HEK293 (cell line): ENCODE results near the gene MAML2.

Source experiments
- CTCF ChIA-PET: fragments of 350-600 bp; formaldehyde crosslinking; extraction: SDS; loops from one replicate; lab custom pipeline; 2021; ENCODE audit warnings: antibody characterized with exemption; lab: Yijun Ruan, JAX
- POLR2A ChIA-PET: fragments of 300-600 bp; formaldehyde crosslinking; extraction: SDS; loops from one replicate; lab custom pipeline; 2020; ENCODE audit warnings: antibody characterized with exemption, inconsistent platforms; lab: Yijun Ruan, JAX
- H3K27ac ChIP-seq: fragments of 200-500 bp; sonication (Bioruptor generic); 2 replicates; pipeline ENCODE4 v1.5.1; 2014; ENCODE audit warnings: low read depth, low read length, control low read depth, inconsistent platforms; ENCODE audit errors: extremely low read depth
- H3K36me3 ChIP-seq, 2 experiments: fragments of 200-500 bp in 1 of 2; sonication (Bioruptor generic) in 1 of 2; 1 replicate in 1 of 2; 2 replicates in 1 of 2; pipeline ENCODE4 v1.5.1; 2014 to 2017; ENCODE audit warnings: inconsistent platforms in 2 of 2, low read length in 2 of 2; ENCODE audit not compliant: control insufficient read depth in 2 of 2, insufficient read depth in 1 of 2
- H3K4me1 ChIP-seq: fragments of 200-500 bp; sonication (Bioruptor generic); 2 replicates; pipeline ENCODE4 v1.5.1; 2014; ENCODE audit warnings: mild to moderate bottlenecking, low read length, inconsistent platforms; ENCODE audit not compliant: control insufficient read depth, insufficient read depth
- H3K4me3 ChIP-seq: 2 replicates; pipeline ENCODE4 v1.5.1; 2011; ENCODE audit warnings: low read depth, mild to moderate bottlenecking, control low read depth, low read length, moderate library complexity
- H3K9me3 ChIP-seq: fragments of 200-500 bp; sonication (Bioruptor generic); 2 replicates; pipeline ENCODE4 v1.5.1; 2014; ENCODE audit warnings: low read depth, low read length, inconsistent platforms; ENCODE audit not compliant: control insufficient read depth, insufficient read depth
- KLF16 ChIP-seq: fragments of 450-650 bp; formaldehyde crosslinking; IDR thresholded peaks from 2 replicates; pipeline ENCODE4 v1.5.1; 2017; ENCODE audit warnings: missing biosample characterization, missing genetic modification characterization
- MYNN ChIP-seq: fragments of 450-650 bp; formaldehyde crosslinking; IDR thresholded peaks from 2 replicates; pipeline ENCODE4 v1.5.1; 2016; ENCODE audit warnings: missing biosample characterization, missing genetic modification characterization, borderline replicate concordance
- PRDM2 ChIP-seq: fragments of 450-650 bp; formaldehyde crosslinking; IDR thresholded peaks from 2 replicates; pipeline ENCODE4 v1.5.1; 2016; ENCODE audit warnings: missing biosample characterization, missing genetic modification characterization, borderline replicate concordance
- RBAK ChIP-seq: fragments of 450-650 bp; formaldehyde crosslinking; IDR thresholded peaks from 2 replicates; pipeline ENCODE4 v1.5.1; 2016; ENCODE audit warnings: missing biosample characterization, missing genetic modification characterization
- REPIN1 ChIP-seq: fragments of 450-650 bp; formaldehyde crosslinking; IDR thresholded peaks from 2 replicates; pipeline ENCODE4 v1.5.1; 2017; ENCODE audit warnings: missing biosample characterization, missing genetic modification characterization, low read depth
- SP2 ChIP-seq: fragments of 450-650 bp; formaldehyde crosslinking; IDR thresholded peaks from 2 replicates; pipeline ENCODE4 v1.5.1; 2016; ENCODE audit warnings: missing biosample characterization, missing genetic modification characterization
- ZFP37 ChIP-seq: fragments of 450-650 bp; formaldehyde crosslinking; IDR thresholded peaks from 2 replicates; pipeline ENCODE4 v1.5.1; 2016; ENCODE audit warnings: missing biosample characterization, missing genetic modification characterization
- ZNF10 ChIP-seq: fragments of 450-650 bp; formaldehyde crosslinking; IDR thresholded peaks from 2 replicates; pipeline ENCODE4 v1.5.1; 2017; ENCODE audit warnings: missing biosample characterization, missing genetic modification characterization
- ZNF138 ChIP-seq: fragments of 450-650 bp; formaldehyde crosslinking; IDR thresholded peaks from 2 replicates; pipeline ENCODE4 v1.5.1; 2016; ENCODE audit warnings: missing biosample characterization, missing genetic modification characterization, borderline replicate concordance
- ZNF26 ChIP-seq: fragments of 450-650 bp; formaldehyde crosslinking; IDR thresholded peaks from 2 replicates; pipeline ENCODE4 v1.5.1; 2016; ENCODE audit warnings: missing biosample characterization, missing genetic modification characterization
- ZNF274 ChIP-seq, 2 experiments: fragments of 200-500 bp in 1 of 2; fragments of 450-650 bp in 1 of 2; sonication (Bioruptor generic) in 1 of 2; formaldehyde crosslinking in 1 of 2; IDR thresholded peaks; 2 replicates each; pipeline versions ENCODE4 v1.5.1 to v1.6.1; 2014 to 2016; ENCODE audit warnings: borderline replicate concordance in 1 of 2, inconsistent platforms in 1 of 2, low read length in 1 of 2, missing biosample characterization in 1 of 2, missing genetic modification characterization in 1 of 2
- ZNF292 ChIP-seq: fragments of 450-650 bp; formaldehyde crosslinking; IDR thresholded peaks from 2 replicates; pipeline ENCODE4 v1.5.1; 2016; ENCODE audit warnings: low read depth, missing biosample characterization, missing genetic modification characterization, borderline replicate concordance
- ZNF341 ChIP-seq: fragments of 450-650 bp; formaldehyde crosslinking; IDR thresholded peaks from 2 replicates; pipeline ENCODE4; 2016; ENCODE audit warnings: low read depth, missing biosample characterization, missing genetic modification characterization
- ZNF426 ChIP-seq: fragments of 450-650 bp; formaldehyde crosslinking; IDR thresholded peaks from 2 replicates; pipeline ENCODE4 v1.5.1; 2017; ENCODE audit warnings: missing biosample characterization, missing genetic modification characterization, mild to moderate bottlenecking, inconsistent platforms, moderate library complexity
- ZNF473 ChIP-seq: fragments of 450-650 bp; formaldehyde crosslinking; IDR thresholded peaks from 2 replicates; pipeline ENCODE4 v1.5.1; 2017; ENCODE audit warnings: missing biosample characterization, missing genetic modification characterization
- ZNF514 ChIP-seq: fragments of 450-650 bp; formaldehyde crosslinking; IDR thresholded peaks from 2 replicates; pipeline ENCODE4 v1.5.1; 2016; ENCODE audit warnings: missing biosample characterization, missing genetic modification characterization
- ZNF549 ChIP-seq: fragments of 450-650 bp; IDR thresholded peaks from 2 replicates; pipeline ENCODE4 v1.5.1; 2018; ENCODE audit warnings: missing biosample characterization, missing genetic modification characterization, mild to moderate bottlenecking, inconsistent platforms, moderate library complexity
- ZNF596 ChIP-seq: fragments of 450-650 bp; IDR thresholded peaks from 2 replicates; pipeline ENCODE4 v1.5.0; 2018; ENCODE audit warnings: missing biosample characterization, mild to moderate bottlenecking, missing genetic modification characterization, moderate library complexity
- ZNF626 ChIP-seq: fragments of 450-650 bp; sonication (Bioruptor Pico); formaldehyde crosslinking; IDR thresholded peaks from 2 replicates; pipeline ENCODE4 v1.5.1; 2018; ENCODE audit warnings: missing biosample characterization, missing genetic modification characterization, inconsistent platforms
- ZNF654 ChIP-seq: fragments of 450-650 bp; formaldehyde crosslinking; IDR thresholded peaks from 2 replicates; pipeline ENCODE4 v1.5.1; 2016; ENCODE audit warnings: low read depth, missing biosample characterization, missing genetic modification characterization
- ZNF670 ChIP-seq: fragments of 450-650 bp; formaldehyde crosslinking; IDR thresholded peaks from 2 replicates; pipeline ENCODE4 v1.5.1; 2016; ENCODE audit warnings: missing biosample characterization, missing genetic modification characterization, low read depth
- ZNF837 ChIP-seq: fragments of 450-650 bp; formaldehyde crosslinking; IDR thresholded peaks from 2 replicates; pipeline ENCODE4 v1.5.1; 2016; ENCODE audit warnings: missing biosample characterization, missing genetic modification characterization

MAML2 gene

GRCh38 chr11:95939091-95939490 is 403.9 kb downstream of the MAML2 start (continued):
- no peak for TF ChIP-seq PRDM2 (tag by site-specific recombination)
- TF ChIP-seq ZNF426 (tag by site-specific recombination), result no peak
- TF ChIP-seq ZNF670, result no peak
- TF ChIP-seq ZFP37, result no peak
- no peak for TF ChIP-seq ZNF26 (tag by site-specific recombination)
- TF ChIP-seq ZNF292 (tag by site-specific recombination), result no peak

DNA sequence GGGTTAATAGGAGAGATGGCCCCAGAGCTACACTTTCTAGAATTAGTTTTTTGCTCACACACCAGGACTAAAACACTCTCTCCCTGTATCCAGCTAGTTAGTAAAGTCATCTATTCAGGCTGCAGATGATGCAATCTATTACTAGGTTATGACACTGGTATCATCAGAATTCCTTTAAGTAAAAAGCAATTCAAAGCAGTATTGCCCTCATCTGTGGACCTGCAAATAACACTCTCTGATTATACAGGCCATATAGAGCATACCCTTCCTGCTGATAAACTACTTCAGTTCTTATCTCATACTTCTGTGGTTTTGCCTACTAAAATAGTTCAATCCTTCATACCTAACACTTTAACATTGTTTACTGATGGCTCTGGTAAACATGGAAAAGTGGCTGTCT is 405.6 kb downstream of the MAML2 start:
- ChIA-PET CTCF (no interaction called here), POLR2A (no interaction called here)
- Histone ChIP-seq H3K27ac (no peak overlapping the region), H3K9me3 (no peaks in the 10 kb centered on the region), H3K4me1 (no peaks in the 10 kb centered on the region)
- no peak for TF ChIP-seq ZNF138
- TF ChIP-seq ZNF654 (tag by site-specific recombination), result no peak
- no peak for TF ChIP-seq KLF16 (tag by site-specific recombination)
- no peak for TF ChIP-seq ZNF274 (IDR thresholded peaks at IDR 0.05; ENCODE audit: low read length)
- TF ChIP-seq ZNF274 (tag by site-specific recombination; IDR thresholded peaks at IDR 0.05; ENCODE audit: borderline replicate concordance), result no peak
- TF ChIP-seq ZNF596, result no peak
- TF ChIP-seq ZNF473 (tag by site-specific recombination), result no peak
- TF ChIP-seq ZNF626 (tag by site-specific recombination), result no peak
- TF ChIP-seq ZNF549 (tag by site-specific recombination), result no peak
- TF ChIP-seq SP2 (tag by site-specific recombination), result no peak
- TF ChIP-seq ZNF837 (tag by site-specific recombination), result no peak
- no peak for TF ChIP-seq ZNF341
- TF ChIP-seq RBAK (tag by site-specific recombination), result no peak
- TF ChIP-seq ZNF10 (tag by site-specific recombination), result no peak
- TF ChIP-seq ZNF514 (tag by site-specific recombination), result no peak
- TF ChIP-seq MYNN (tag by site-specific recombination), result no peak
- TF ChIP-seq REPIN1, result no peak
- TF ChIP-seq, all 188 proteins: peak for 0
- Histone ChIP-seq H3K36me3 (no peaks in the 10 kb centered on the region), H3K4me3 (no peak overlapping the region)
